Measurements from ENCODE around the gene MAPT.

- no peak for TF ChIP-seq CTCF (IDR thresholded peaks at IDR 0.05)
- no peak for TF ChIP-seq POLR2A (IDR thresholded peaks at IDR 0.05)
These were observed 1.1 kb downstream of the MAPT start for GRCh38 chr17:45895304-45895968.

Data from testis (tissue), 2 donors.